ENCODE data around the gene GNG3.
A peak's percentile ranks its signal among the peaks of the same experiment; 100 is the strongest.
"Not testable (repeated sequence)": the region's sequence is repeated elsewhere in the genome, so short reads cannot be mapped to it uniquely, and the experiment has no call there.

Gene GNG3

GRCh38 chr11:62689421-62690183 lies 17.9 kb upstream of the GNG3 start, which contains the start of gene LRRN4CL:
LRRN4CL (minus strand) TSS chr11:62689530; CDS start chr11:62688508, 1,022 bp downstream.
- TF ChIP-seq, protein P1, sequence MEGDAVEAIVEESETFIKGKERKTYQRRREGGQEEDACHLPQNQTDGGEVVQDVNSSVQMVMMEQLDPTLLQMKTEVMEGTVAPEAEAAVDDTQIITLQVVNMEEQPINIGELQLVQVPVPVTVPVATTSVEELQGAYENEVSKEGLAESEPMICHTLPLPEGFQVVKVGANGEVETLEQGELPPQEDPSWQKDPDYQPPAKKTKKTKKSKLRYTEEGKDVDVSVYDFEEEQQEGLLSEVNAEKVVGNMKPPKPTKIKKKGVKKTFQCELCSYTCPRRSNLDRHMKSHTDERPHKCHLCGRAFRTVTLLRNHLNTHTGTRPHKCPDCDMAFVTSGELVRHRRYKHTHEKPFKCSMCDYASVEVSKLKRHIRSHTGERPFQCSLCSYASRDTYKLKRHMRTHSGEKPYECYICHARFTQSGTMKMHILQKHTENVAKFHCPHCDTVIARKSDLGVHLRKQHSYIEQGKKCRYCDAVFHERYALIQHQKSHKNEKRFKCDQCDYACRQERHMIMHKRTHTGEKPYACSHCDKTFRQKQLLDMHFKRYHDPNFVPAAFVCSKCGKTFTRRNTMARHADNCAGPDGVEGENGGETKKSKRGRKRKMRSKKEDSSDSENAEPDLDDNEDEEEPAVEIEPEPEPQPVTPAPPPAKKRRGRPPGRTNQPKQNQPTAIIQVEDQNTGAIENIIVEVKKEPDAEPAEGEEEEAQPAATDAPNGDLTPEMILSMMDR (conservative IDR thresholded peaks at IDR 0.05): no peak
- H3K27ac ChIP-seq: no peak within 1 kb of the TSS

DNA sequence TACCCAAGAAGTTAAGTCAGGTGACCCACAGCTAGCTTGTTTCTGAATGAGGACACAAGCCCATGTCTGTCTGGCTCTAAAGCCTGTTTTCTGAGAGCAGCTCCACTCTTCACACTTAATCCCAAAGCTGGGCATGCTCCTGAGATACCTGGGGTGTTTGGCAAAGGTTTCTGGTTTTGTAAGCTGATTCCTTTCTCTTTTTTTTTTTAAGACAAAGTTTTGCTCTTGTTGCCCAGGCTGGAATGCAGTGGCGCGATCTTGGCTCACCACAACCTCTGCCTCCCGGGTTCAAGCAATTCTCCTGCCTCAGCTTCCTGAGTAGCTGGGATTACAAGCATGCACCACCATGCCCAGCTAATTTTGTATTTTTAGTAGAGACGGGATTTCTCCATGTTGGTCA lies 13.9 kb upstream of the GNG3 start:
- H3K27ac ChIP-seq: not testable (repeated sequence)

GRCh38 chr11:62694455-62695167 lies 12.9 kb upstream of the GNG3 start:
- no peak overlapping the region for H3K27ac ChIP-seq
- TF ChIP-seq, protein P1 (conservative IDR thresholded peaks at IDR 0.05): peak; percentile 83

DNA sequence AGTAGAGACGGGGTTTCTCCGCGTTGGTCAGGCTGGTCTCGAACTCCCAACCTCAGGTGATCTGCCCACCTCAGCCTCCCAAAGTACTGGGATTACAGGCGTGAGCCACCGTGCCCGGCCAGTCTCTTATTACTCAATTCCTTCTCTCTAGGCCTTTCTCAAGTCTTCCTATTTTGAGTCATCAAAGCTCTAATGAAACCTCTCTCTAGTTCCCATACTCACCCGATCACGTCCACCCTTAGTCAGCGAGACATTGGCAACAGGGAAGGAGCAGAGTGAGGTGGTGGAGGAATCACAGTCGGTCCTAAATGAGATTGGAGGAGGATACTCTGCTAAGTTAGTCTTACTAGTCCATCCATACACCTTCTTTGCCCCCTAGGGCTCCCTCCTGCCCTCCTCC lies 5.2 kb upstream of the GNG3 start:
- TF ChIP-seq, protein P1 (conservative IDR thresholded peaks at IDR 0.05): no peak
- H3K27ac ChIP-seq: no peak overlapping the region

- H3K27ac ChIP-seq: peak overlapping the region; percentile 93
Observed at GRCh38 chr11:62703921-62704320, 3.6 kb upstream of the GNG3 start.

GRCh38 chr11:62705413-62705812 lies 2.1 kb upstream of the GNG3 start:
- TF ChIP-seq, protein P1 (conservative IDR thresholded peaks at IDR 0.05): peak; percentile 33; the same call in 1 of the 2 replicates
- H3K27ac ChIP-seq: peak overlapping the region; percentile 93

GRCh38 chr11:62705880-62706849 lies 1.3 kb upstream of the GNG3 start:
- H3K27ac ChIP-seq: peak overlapping the region; percentile 93
- TF ChIP-seq, protein P1 (conservative IDR thresholded peaks at IDR 0.05): no peak

- TF ChIP-seq, protein P1 (conservative IDR thresholded peaks at IDR 0.05): no peak
- peak overlapping the region; percentile 93 for H3K27ac ChIP-seq
Observed at GRCh38 chr11:62706850-62707247, 627 bp upstream of the GNG3 start.

Data from VCaP (cell line).